ENCODE results near the gene SLC2A13. TPM values are rescaled to one million over a fixed set of nuclear protein-coding genes. Genes with fewer than 3 reads are reported as not detected.

SLC2A13 gene
- total and polyA plus RNA-seq, 4 donors = 3.2 to 21.4 (median 7.4) TPM

- no peaks in the 10 kb centered on the region for H3K9me3 ChIP-seq (ENCODE audit: control insufficient read depth in 4 of 4, insufficient read depth in 3 of 4, low read length in 3 of 4)
- H3K4me1 ChIP-seq (ENCODE audit: control insufficient read depth in 5 of 5, insufficient read depth in 5 of 5, low read length in 5 of 5) = no peaks in the 10 kb centered on the region
- no peaks in the 10 kb centered on the region for H3K27me3 ChIP-seq (ENCODE audit: control insufficient read depth in 3 of 3, insufficient read depth in 3 of 3, low read length in 2 of 3)
- ATAC-seq (ENCODE audit: insufficient read depth, low FRiP score) = no peak
- no peak for TF ChIP-seq CTCF (IDR thresholded peaks at IDR 0.05; ENCODE audit: control extremely low read depth, extremely low read depth)
- no peak overlapping the region for H3K27ac ChIP-seq (ENCODE audit: low read depth in 1 of 2, low read length in 1 of 2)
- no peak overlapping the region for H3K9ac ChIP-seq (ENCODE audit: insufficient read depth in 1 of 2, low read length in 2 of 2)
- H3K4me3 ChIP-seq = no peak overlapping the region
- no peaks in the 10 kb centered on the region for H3K36me3 ChIP-seq (ENCODE audit: control insufficient read depth in 4 of 4, insufficient read depth in 4 of 4, low read length in 4 of 4)
- WGBS, 2 donors = 90 to 91% methylated on average over 5 of the region's 5 CpGs
- no peak for DNase-seq
Measured at GRCh38 chr12:39975374-39975918, 130.4 kb downstream of the SLC2A13 start.

- ATAC-seq (ENCODE audit: insufficient read depth, low FRiP score) = no peak
- no peak overlapping the region for H3K4me3 ChIP-seq
- no peaks in the 10 kb centered on the region for H3K9me3 ChIP-seq (ENCODE audit: control insufficient read depth in 4 of 4, insufficient read depth in 3 of 4, low read length in 3 of 4)
- DNase-seq = no peak
- no peak for TF ChIP-seq CTCF (IDR thresholded peaks at IDR 0.05; ENCODE audit: control extremely low read depth, extremely low read depth)
- no peak overlapping the region for H3K27ac ChIP-seq (ENCODE audit: low read depth in 1 of 2, low read length in 1 of 2)
- H3K27me3 ChIP-seq (ENCODE audit: control insufficient read depth in 3 of 3, insufficient read depth in 3 of 3, low read length in 2 of 3) = no peaks in the 10 kb centered on the region
- 84 to 94% methylated on average over 1 of the region's 1 CpG for WGBS, 2 donors
- H3K9ac ChIP-seq (ENCODE audit: insufficient read depth in 1 of 2, low read length in 2 of 2) = no peak overlapping the region
- H3K4me1 ChIP-seq (ENCODE audit: control insufficient read depth in 5 of 5, insufficient read depth in 5 of 5, low read length in 5 of 5) = no peaks in the 10 kb centered on the region
- H3K36me3 ChIP-seq (ENCODE audit: control insufficient read depth in 4 of 4, insufficient read depth in 4 of 4, low read length in 4 of 4) = no peaks in the 10 kb centered on the region
Measured at GRCh38 chr12:39972119-39972518, 133.8 kb downstream of the SLC2A13 start.

- no peak overlapping the region for H3K9ac ChIP-seq (ENCODE audit: insufficient read depth in 1 of 2, low read length in 2 of 2)
- DNase-seq (no peak), ATAC-seq (ENCODE audit: insufficient read depth, low FRiP score) (no peak)
- no peak overlapping the region for H3K27ac ChIP-seq (ENCODE audit: low read depth in 1 of 2, low read length in 1 of 2)
- TF ChIP-seq CTCF (IDR thresholded peaks at IDR 0.05; ENCODE audit: control extremely low read depth, extremely low read depth) = no peak
- WGBS, 2 donors = 95 to 98% methylated on average over 1 of the region's 1 CpG
- no peaks in the 10 kb centered on the region for H3K36me3 ChIP-seq (ENCODE audit: control insufficient read depth in 4 of 4, insufficient read depth in 4 of 4, low read length in 4 of 4)
- no peaks in the 10 kb centered on the region for H3K27me3 ChIP-seq (ENCODE audit: control insufficient read depth in 3 of 3, insufficient read depth in 3 of 3, low read length in 2 of 3)
- no peak overlapping the region for H3K4me3 ChIP-seq
- no peaks in the 10 kb centered on the region for H3K4me1 ChIP-seq (ENCODE audit: control insufficient read depth in 5 of 5, insufficient read depth in 5 of 5, low read length in 5 of 5)
- H3K9me3 ChIP-seq (ENCODE audit: control insufficient read depth in 4 of 4, insufficient read depth in 3 of 4, low read length in 3 of 4) = no peaks in the 10 kb centered on the region
Measured at GRCh38 chr12:39971348-39971747, 134.5 kb downstream of the SLC2A13 start.

- 95% methylated on average over 2 of the region's 2 CpGs for WGBS, 2 donors
- Histone ChIP-seq H3K4me1 (ENCODE audit: control insufficient read depth in 5 of 5, insufficient read depth in 5 of 5, low read length in 5 of 5) (no peaks in the 10 kb centered on the region), H3K27me3 (ENCODE audit: control insufficient read depth in 3 of 3, insufficient read depth in 3 of 3, low read length in 2 of 3) (no peaks in the 10 kb centered on the region), H3K27ac (ENCODE audit: low read depth in 1 of 2, low read length in 1 of 2) (no peak overlapping the region), H3K4me3 (no peak overlapping the region), H3K9me3 (ENCODE audit: control insufficient read depth in 4 of 4, insufficient read depth in 3 of 4, low read length in 3 of 4) (no peaks in the 10 kb centered on the region), H3K9ac (ENCODE audit: insufficient read depth in 1 of 2, low read length in 2 of 2) (no peak overlapping the region), H3K36me3 (ENCODE audit: control insufficient read depth in 4 of 4, insufficient read depth in 4 of 4, low read length in 4 of 4) (no peaks in the 10 kb centered on the region)
- TF ChIP-seq CTCF (IDR thresholded peaks at IDR 0.05; ENCODE audit: control extremely low read depth, extremely low read depth) = no peak
- ATAC-seq (ENCODE audit: insufficient read depth, low FRiP score) = no peak
- DNase-seq = no peak
Measured at GRCh38 chr12:39966721-39967120, 139.2 kb downstream of the SLC2A13 start.

Data from lung (tissue), 12 donors.